ENCODE results near the gene RAB42. TPM values are rescaled to one million over a fixed set of nuclear protein-coding genes. Genes with fewer than 3 reads are reported as not detected.

RAB42 gene, protein sequence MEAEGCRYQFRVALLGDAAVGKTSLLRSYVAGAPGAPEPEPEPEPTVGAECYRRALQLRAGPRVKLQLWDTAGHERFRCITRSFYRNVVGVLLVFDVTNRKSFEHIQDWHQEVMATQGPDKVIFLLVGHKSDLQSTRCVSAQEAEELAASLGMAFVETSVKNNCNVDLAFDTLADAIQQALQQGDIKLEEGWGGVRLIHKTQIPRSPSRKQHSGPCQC
- total RNA-seq = 3.6 and 3.8 TPM in 2 replicates

DNA sequence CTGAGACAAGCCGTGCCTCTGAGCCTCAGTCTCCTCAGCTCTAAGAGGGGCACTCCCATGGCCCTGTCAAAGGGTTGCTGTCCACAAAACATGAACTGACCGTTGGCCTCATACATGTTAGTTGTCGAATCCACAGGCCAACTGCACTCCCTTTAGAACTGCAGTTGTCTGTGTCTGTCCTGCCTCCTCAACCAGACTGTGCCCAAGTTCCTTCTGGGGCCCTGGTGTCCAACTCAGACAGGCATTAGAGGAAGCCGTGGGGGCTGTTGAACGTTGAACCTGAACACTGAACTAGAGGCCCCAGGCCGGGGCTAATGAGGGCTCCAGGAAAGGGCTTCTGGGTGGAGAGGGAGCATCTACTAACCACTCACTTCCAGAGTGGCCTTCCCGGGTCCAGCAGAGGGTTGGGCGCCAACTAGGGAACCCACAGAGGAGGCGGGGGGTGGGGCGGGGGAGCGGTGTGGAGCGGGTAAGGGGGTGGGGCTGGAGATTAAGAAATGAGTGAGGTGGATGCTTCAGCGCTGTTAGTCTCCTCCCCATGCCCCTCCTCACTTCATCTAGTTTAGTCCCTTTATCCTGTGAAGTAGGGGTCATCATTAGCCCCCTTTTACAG is at the start of gene RAB42:
TSS of gene RAB42 (plus strand) at position 558 of the 613 bp plus-strand sequence. CDS start 247 bp downstream, outside the sequence.

DNA sequence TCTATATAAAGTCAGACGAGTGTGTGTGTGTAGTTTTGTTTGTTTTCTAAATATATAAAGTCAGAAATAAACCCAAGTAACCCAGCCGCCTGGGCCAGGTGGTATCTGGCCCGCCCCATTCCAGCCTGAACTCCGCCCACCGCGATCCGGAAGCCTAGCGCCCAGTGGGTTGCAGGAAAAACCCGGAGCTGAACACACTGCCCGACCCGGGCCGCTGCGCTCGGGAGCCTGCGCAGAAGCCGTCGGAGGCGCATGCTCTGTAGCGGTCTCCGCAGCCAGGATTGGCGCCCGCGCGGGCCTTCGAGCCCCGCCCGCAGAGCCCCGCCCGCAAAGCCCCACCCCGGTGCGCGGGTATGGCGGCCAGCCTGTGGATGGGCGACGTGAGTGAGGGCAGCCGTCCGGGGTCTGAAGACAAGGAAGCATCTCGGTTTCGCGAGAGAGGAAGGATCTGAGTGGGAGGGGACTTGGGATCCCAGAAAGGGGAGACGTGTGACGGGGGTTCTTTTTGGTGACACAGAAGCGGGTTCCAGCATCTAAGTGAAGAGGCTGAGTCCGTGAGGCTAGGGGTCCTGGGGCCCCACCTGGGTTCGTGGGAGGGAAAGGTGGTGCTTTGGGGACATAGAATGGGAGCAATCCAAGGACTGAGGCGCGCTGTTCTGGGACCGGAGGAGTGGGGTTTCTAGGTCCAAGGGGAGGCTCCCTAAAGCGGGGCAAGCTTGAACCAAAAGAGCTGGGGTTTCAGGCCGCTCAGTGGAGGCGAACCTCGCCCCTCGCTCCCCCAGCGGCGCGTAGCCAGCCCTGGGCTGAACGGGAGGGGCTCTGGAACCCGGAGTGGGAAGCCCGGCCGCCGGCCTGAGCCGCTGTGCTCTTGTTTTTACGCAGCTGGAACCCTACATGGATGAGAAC is 39.1 kb upstream of the RAB42 start, which contains the start of gene TRNAU1AP:
TSS of gene TRNAU1AP (plus strand) at position 328 of the 906 bp plus-strand sequence. CDS start at position 354, 26 bp downstream.

DNA sequence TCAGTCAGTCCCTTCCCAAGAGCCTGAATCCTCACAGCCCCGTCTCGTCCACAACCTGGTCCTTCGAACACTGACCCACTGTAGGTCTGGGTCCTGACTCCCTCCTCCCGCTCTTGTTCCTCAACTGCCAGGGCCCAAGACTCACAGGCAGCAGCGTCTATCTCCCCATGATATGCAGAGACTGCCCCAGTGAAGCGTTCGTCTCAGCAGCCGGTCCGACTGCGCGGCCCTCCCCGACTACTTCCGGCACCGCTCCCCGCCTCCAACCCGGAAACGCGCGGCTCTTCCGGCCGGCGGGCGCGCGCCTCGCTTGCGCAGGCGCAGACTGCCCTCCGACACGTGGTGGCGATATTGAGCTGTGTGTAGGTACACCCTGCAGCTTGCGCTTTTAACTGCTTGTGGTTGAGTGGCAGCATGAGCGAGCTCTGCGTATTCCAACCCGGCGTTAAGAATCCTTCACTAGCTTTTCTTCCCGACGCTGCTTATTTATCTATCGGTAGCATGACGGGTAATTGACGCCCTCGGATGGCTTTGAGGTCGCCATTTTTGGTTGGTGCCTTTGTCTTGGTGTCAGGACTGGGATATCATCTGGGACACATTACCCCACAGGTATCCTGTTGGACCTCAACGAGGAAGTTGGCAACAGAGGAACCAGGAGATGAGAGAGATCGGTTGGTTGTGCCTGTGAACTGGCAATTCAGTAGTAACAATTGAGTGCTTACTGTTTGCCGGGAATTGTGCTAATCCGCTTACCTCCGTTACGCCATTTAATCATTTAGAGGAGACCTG is 51.0 kb downstream of the RAB42 start, which contains the start of gene TAF12:
TSS of gene TAF12 (minus strand) at position 221 of the 789 bp plus-strand sequence. CDS start 20,986 bp downstream, outside the sequence.

Other genes with a start within 250 kb of the RAB42 start
- gene PHACTR4, start 222.5 kb upstream of the RAB42 start, total RNA-seq = 3.9 and 4.9 TPM in 2 replicates
- gene RCC1, start 86.2 kb upstream of the RAB42 start, total RNA-seq = 24.3 and 36.9 TPM in 2 replicates
- 23.5 and 24.0 TPM in 2 replicates for gene TRNAU1AP, start 39.2 kb upstream of the RAB42 start, total RNA-seq
- gene TAF12, start 50.8 kb downstream of the RAB42 start, total RNA-seq = 53.9 and 70.2 TPM in 2 replicates
- not detected in 2 replicates for gene RNU11, start 56.3 kb downstream of the RAB42 start, total RNA-seq
- 4.1 and 5.5 TPM in 2 replicates for gene GMEB1, start 76.5 kb downstream of the RAB42 start, total RNA-seq
- gene YTHDF2, start 144.7 kb downstream of the RAB42 start, total RNA-seq = 33.0 and 35.3 TPM in 2 replicates
- gene OPRD1, start 219.9 kb downstream of the RAB42 start, total RNA-seq = not detected in 2 replicates

Measured in bronchial smooth muscle cell (primary cell).